Fibroblast of mammary gland (primary cell): ENCODE measurements around the gene WDR64.
A peak's percentile ranks its signal among the peaks of the same experiment; 100 is the strongest.

ENCODE experiments used
- DNase-seq: peaks from one replicate; pipeline ENCODE4 v3.0.0-alpha.2; 2010; ENCODE audit warnings: low read depth
- H3K4me3 ChIP-seq: 2 replicates; pipeline ENCODE4 v1.5.1; 2011; ENCODE audit warnings: low read depth, mild to moderate bottlenecking, low read length, moderate library complexity; ENCODE audit not compliant: control insufficient read depth
- TF ChIP-seq, protein P1 (sequence below): conservative IDR thresholded peaks from 2 replicates; pipeline ENCODE4 v1.5.1; 2011; ENCODE audit warnings: low read depth, low read length, inconsistent platforms; ENCODE audit not compliant: control insufficient read depth, insufficient read depth

The WDR64 gene

DNA sequence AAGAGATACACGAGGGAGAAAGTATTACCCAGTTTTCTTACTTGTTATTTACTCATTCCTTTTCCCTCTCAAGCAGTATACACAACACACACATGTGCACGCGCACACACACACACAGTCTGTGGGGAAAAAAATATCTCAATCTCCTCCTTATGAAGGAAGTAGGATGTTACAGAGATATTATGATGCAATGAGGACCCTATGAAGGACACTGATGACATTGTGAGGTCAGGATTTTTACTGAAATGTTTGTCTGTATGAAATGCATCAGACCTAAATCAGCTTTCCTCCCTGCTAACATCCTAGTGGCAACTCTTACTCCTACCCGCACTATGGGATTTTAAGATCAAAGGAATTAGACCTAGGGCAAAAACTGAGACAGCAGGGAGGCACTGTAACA lies at the start of gene WDR64:
TSS of gene WDR64 (plus strand) at position 270 of the 400 bp plus-strand sequence. CDS start 204 bp downstream, outside the sequence.
- TF ChIP-seq, protein P1, sequence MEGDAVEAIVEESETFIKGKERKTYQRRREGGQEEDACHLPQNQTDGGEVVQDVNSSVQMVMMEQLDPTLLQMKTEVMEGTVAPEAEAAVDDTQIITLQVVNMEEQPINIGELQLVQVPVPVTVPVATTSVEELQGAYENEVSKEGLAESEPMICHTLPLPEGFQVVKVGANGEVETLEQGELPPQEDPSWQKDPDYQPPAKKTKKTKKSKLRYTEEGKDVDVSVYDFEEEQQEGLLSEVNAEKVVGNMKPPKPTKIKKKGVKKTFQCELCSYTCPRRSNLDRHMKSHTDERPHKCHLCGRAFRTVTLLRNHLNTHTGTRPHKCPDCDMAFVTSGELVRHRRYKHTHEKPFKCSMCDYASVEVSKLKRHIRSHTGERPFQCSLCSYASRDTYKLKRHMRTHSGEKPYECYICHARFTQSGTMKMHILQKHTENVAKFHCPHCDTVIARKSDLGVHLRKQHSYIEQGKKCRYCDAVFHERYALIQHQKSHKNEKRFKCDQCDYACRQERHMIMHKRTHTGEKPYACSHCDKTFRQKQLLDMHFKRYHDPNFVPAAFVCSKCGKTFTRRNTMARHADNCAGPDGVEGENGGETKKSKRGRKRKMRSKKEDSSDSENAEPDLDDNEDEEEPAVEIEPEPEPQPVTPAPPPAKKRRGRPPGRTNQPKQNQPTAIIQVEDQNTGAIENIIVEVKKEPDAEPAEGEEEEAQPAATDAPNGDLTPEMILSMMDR: no peak
- H3K4me3 ChIP-seq: no peak within 1 kb of the TSS
- no peak for DNase-seq

DNA sequence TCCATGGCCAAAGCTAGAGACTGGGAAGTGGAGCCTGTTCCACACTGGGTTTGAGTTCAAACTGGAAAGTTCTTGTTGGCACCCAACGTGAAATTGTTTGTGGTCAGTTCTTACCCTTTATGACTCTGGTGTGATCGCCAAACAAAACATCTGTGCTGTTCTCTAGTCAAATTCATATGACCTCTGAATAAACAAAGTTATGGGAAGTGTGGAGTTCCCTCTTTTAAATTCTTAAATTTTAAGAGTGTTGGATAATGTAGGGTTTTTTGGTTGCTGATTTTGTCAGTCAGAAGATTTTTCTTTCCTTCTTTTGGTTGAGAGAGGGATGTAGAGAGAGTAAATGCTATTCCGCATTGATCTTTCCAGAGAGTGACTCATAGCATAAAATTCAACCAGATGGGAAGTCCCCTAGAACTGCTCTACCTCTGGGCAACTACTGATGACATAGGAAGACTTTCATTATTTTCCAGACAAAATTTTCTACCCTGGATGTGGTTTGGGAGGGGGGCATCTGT lies 48.3 kb upstream of the WDR64 start:
- DNase-seq: peak; percentile 88
- no peak overlapping the region for H3K4me3 ChIP-seq
- TF ChIP-seq, protein P1: no peak

DNA sequence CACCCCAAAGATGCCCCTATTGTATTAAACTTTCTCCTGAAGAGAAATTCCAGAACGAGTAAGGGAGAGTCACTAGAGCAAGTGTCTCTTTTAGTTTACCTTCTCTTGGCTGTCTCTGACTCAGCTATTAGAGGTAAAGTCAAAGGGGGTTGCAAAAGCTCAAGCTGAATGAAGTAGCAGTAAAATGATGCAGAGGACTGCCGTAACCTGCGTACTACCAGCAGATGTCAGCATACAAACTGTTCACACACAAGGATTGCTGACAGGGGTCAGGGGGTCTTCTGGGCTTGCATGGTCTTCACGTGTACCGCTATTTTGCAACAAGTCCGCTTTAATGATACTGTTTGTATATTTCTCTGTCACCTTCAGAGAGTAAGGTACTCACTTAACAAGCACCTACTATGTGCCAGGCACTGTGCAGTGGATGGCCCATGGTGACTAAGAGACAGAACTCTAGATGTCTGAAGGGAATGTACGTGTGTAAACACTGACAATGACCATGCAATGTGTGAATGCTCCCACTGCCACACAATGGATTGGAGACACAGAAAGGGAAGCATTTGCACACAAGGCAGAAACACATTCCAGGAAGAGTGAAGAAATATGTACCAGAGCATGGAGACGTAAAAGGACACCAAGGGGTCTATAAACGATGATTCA lies 46.8 kb upstream of the WDR64 start:
- DNase-seq: peak; percentile 41
- no peak overlapping the region for H3K4me3 ChIP-seq
- TF ChIP-seq, protein P1: peak; percentile 26

DNA sequence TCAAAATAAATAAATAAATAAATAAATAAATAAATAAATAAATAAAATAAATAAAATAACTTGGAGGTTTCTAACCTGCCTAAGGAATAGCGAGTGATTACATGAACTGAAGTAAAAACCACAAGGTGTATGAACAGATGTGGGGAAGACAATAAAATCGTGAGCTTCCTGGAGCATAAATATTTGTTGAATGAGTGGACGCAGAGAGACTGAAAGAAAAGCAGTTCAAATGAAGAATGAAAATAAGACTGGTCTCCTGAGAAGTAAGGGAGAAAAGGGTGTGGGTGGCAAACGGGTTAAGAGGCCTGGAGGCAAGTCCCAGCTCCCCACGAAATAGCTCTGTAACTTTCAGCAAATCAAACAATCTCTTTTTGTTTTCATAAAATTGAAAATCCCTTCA lies 45.5 kb upstream of the WDR64 start:
- no peak for DNase-seq

DNA sequence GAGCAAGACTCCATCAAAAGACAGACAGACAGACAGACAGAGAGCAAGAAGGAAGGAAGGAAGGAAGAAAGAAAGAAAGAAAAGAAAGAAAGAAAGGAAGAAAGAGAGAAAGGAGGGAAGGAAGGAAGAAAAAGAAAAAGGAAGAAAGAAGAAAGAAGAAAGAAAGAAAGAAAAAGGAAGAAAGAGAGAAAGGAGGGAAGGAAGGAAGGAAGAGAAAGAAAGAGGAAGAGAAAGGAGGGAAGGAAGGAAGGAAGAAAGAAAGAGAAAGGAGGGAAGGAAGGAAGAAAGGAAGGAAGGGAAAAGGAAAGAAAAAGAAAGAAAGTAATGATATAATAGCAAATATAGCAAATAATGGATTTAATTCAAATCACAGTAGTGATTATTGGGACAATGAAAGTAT lies 44.6 kb upstream of the WDR64 start:
- no peak overlapping the region for H3K4me3 ChIP-seq
- no peak for DNase-seq
- TF ChIP-seq, protein P1: no peak

More for the DNA sequence above, 45.5 kb upstream of the WDR64 start:
- TF ChIP-seq, protein P1: no peak
- no peak overlapping the region for H3K4me3 ChIP-seq

DNA sequence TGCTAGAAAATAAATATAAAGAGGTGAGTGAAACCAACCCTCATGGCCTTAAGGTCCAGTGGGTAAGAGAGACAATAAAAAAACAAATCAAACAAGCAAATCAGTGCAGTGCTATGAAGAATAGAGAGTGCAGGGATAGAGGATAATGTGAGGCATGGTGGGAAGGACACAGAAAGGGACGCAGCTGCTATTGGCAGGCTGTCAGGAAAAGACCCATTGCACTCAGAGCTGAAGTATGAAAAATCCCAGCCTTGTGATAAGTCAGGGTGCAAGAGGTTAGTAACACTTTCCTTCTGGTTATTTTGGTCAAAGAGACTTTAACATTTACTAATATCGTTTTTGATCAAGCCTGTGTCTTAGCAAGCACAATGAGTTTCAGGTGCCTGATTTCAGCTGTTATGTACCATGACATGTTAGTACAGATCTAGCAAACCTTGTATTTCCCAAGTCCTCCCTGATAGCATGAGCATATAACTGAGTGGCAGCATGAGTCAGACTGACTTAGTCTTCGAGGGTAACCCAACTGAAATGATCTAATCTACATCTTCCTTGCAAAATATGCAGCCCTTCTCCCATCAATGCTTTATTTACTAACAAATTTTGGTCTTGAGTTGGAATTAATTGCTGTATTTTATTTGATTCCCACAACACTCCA lies 43.6 kb upstream of the WDR64 start:
- no peak overlapping the region for H3K4me3 ChIP-seq
- TF ChIP-seq, protein P1: no peak
- DNase-seq: peak; percentile 83
